Activated CD8-positive, alpha-beta T cell treated with anti-CD3 and anti-CD28 coated beads for 36 hours (primary cell): ENCODE data around the gene EHD4. TPM values are rescaled to one million over a fixed set of nuclear protein-coding genes. Genes with fewer than 3 reads are reported as not detected.

Experiments
- ATAC-seq: fragments of 200-7000 bp; cut with Tn5 transposase; one replicate; pipeline ENCODE4 v1.10.0; 2021; ENCODE audit warnings: mild to moderate bottlenecking, moderate library complexity
- CTCF ChIA-PET: fragments of 350-600 bp; sonication (Branson Sonifier 250); formaldehyde crosslinking; loops from one replicate; lab custom pipeline; 2021; ENCODE audit warnings: antibody characterized with exemption; lab: Charles Lee
- POLR2A ChIA-PET: fragments of 350-600 bp; sonication (Branson Sonifier 250); formaldehyde crosslinking; loops from one replicate; lab custom pipeline; 2021; ENCODE audit warnings: antibody characterized with exemption; lab: Charles Lee
- DNase-seq: peaks from one replicate; pipeline ENCODE4 v3.0.0-alpha.2; 2020
- H3K27ac Mint-ChIP-seq: one replicate; pipeline ENCODE4 v1.8.0; 2021; ENCODE audit warnings: mild to moderate bottlenecking, mixed read lengths
- H3K27me3 Mint-ChIP-seq: one replicate; pipeline ENCODE4 v1.8.0; 2021; ENCODE audit warnings: mixed read lengths
- H3K36me3 Mint-ChIP-seq: one replicate; pipeline ENCODE4 v1.8.0; 2021; ENCODE audit warnings: low read depth, mixed read lengths
- H3K4me1 Mint-ChIP-seq: one replicate; pipeline ENCODE4 v1.8.0; 2021; ENCODE audit warnings: low read depth, mixed read lengths
- H3K4me3 Mint-ChIP-seq: one replicate; pipeline ENCODE4 v1.8.0; 2021; ENCODE audit warnings: mild to moderate bottlenecking, moderate library complexity, mixed read lengths
- H3K9me3 Mint-ChIP-seq: one replicate; pipeline ENCODE4 v1.8.0; 2021; ENCODE audit warnings: mixed read lengths
- CTCF ChIP-seq: fragments of 200-600 bp; IDR thresholded peaks from one replicate; pipeline ENCODE4 v1.8.0; 2022; ENCODE audit warnings: antibody characterized with exemption, mild to moderate bottlenecking
- intact Hi-C: fragments of 100-400 bp; cut with micrococcal nuclease; formaldehyde crosslinking; loops from one replicate; pipeline ENCODE4 v1.10.0; 2022
- total RNA-seq, 2 experiments: library from RNA; stranded (reverse); gene quantifications; one replicate each; pipeline ENCODE4 v1.2.3, GENCODE V29; 2021

EHD4 gene
- total RNA-seq, 2 experiments from 2014 or later, result 22.3 to 22.6 TPM

- Mint-ChIP-seq H3K4me3 (no peak overlapping the region), H3K9me3 (no peaks in the 10 kb centered on the region), H3K27ac (no peak overlapping the region), H3K36me3 (peaks cover 7% of the 10 kb centered on the region), H3K27me3 (no peaks in the 10 kb centered on the region), H3K4me1 (peaks cover 12% of the 10 kb centered on the region)
- intact Hi-C loops, result no loop called here
- POLR2A ChIA-PET, result interaction anchor here (0.8 to 0.9 kb wide), 2 partner anchors 11 to 12 kb away, joined by 3 read pairs; no protein-coding TSS in a partner anchor
- no peak for TF ChIP-seq CTCF
- DNase-seq (no peak), ATAC-seq (no peak)
- CTCF ChIA-PET, result no interaction called here
These were observed 18.3 kb downstream of the EHD4 start for GRCh38 chr15:41954036-41954435.

- ChIA-PET POLR2A (interaction anchor here (0.9 to 1.0 kb wide), 2 partner anchors 15 to 18 kb away, joined by 3 to 4 read pairs; no protein-coding TSS in a partner anchor), CTCF (no interaction called here)
- H3K36me3 Mint-ChIP-seq, result peaks cover 7% of the 10 kb centered on the region
- ATAC-seq (no peak), DNase-seq (no peak)
- no peak for TF ChIP-seq CTCF
- no peaks in the 10 kb centered on the region for H3K27me3 Mint-ChIP-seq
- H3K9me3 Mint-ChIP-seq, result no peaks in the 10 kb centered on the region
- no peak overlapping the region for H3K4me3 Mint-ChIP-seq
- peaks cover 5% of the 10 kb centered on the region for H3K4me1 Mint-ChIP-seq
- intact Hi-C loops, result no loop called here
- H3K27ac Mint-ChIP-seq, result no peak overlapping the region
These were observed 20.3 kb downstream of the EHD4 start for GRCh38 chr15:41952013-41952563.

GRCh38 chr15:41951571-41951970, 20.8 kb downstream of the EHD4 start:
- intact Hi-C loops, result no loop called here
- no peaks in the 10 kb centered on the region for H3K9me3 Mint-ChIP-seq
- TF ChIP-seq CTCF, result no peak
- DNase-seq (no peak), ATAC-seq (no peak)
- no peak overlapping the region for H3K4me3 Mint-ChIP-seq
- no peak overlapping the region for H3K27ac Mint-ChIP-seq
- ChIA-PET POLR2A (interaction anchor here (0.7 kb wide), 1 partner anchor 141 kb away, joined by 3 read pairs; no protein-coding TSS in a partner anchor), CTCF (no interaction called here)
- H3K27me3 Mint-ChIP-seq, result no peaks in the 10 kb centered on the region
- H3K36me3 Mint-ChIP-seq, result peaks cover 7% of the 10 kb centered on the region
- H3K4me1 Mint-ChIP-seq, result peaks cover 2% of the 10 kb centered on the region

- ATAC-seq (no peak), DNase-seq (no peak)
- no peak overlapping the region for H3K4me3 Mint-ChIP-seq
- no peaks in the 10 kb centered on the region for H3K9me3 Mint-ChIP-seq
- H3K4me1 Mint-ChIP-seq, result no peaks in the 10 kb centered on the region
- CTCF ChIA-PET, result no interaction called here
- no peak overlapping the region for H3K27ac Mint-ChIP-seq
- TF ChIP-seq CTCF, result no peak
- intact Hi-C loops, result no loop called here
- no peaks in the 10 kb centered on the region for H3K27me3 Mint-ChIP-seq
- POLR2A ChIA-PET, result no interaction called here
- H3K36me3 Mint-ChIP-seq, result peaks cover 7% of the 10 kb centered on the region
These were observed 21.9 kb downstream of the EHD4 start for GRCh38 chr15:41950489-41950888.

- Mint-ChIP-seq H3K9me3 (no peaks in the 10 kb centered on the region), H3K4me3 (no peak overlapping the region), H3K36me3 (peaks cover 7% of the 10 kb centered on the region), H3K27me3 (no peaks in the 10 kb centered on the region), H3K27ac (no peak overlapping the region), H3K4me1 (no peaks in the 10 kb centered on the region)
- ChIA-PET POLR2A (no interaction called here), CTCF (no interaction called here)
- intact Hi-C loops, result no loop called here
- no peak for ATAC-seq
- DNase-seq, result no peak
- no peak for TF ChIP-seq CTCF
These were observed 22.3 kb downstream of the EHD4 start for GRCh38 chr15:41950127-41950483.
